ENCODE results near the gene MSLN. TPM values are rescaled to one million over a fixed set of nuclear protein-coding genes. Genes with fewer than 3 reads are reported as not detected.

The MSLN gene
- total RNA-seq, 2 donors from 2014 or later = 0.74 to 7.3 TPM

DNA sequence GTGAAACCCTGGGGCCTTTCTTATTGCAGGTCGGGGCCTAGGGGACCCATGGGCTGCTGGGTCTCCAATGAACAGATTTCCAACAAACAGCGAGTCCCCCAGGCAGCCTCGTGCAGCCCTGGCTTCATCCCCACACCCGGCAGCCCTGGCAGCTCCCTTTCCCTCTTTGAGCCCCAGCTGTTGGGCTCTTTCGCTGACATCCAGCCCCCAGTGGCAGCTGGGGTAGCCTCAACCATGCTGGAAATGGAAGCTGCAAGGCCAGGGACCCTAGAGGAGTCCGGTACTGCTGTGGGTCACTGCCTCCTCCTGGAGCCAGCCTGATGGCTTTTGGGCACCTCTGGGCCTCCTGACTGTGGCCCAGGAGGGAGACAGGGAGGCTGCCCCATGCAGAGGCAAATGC is 21.7 kb downstream of the MSLN start:
- no peaks in the 10 kb centered on the region for H3K36me3 ChIP-seq
- TF ChIP-seq POLR2AphosphoS5 (IDR thresholded peaks at IDR 0.05) (no peak), POLR2A (IDR thresholded peaks at IDR 0.05) (no peak)
- TF ChIP-seq, protein P1, sequence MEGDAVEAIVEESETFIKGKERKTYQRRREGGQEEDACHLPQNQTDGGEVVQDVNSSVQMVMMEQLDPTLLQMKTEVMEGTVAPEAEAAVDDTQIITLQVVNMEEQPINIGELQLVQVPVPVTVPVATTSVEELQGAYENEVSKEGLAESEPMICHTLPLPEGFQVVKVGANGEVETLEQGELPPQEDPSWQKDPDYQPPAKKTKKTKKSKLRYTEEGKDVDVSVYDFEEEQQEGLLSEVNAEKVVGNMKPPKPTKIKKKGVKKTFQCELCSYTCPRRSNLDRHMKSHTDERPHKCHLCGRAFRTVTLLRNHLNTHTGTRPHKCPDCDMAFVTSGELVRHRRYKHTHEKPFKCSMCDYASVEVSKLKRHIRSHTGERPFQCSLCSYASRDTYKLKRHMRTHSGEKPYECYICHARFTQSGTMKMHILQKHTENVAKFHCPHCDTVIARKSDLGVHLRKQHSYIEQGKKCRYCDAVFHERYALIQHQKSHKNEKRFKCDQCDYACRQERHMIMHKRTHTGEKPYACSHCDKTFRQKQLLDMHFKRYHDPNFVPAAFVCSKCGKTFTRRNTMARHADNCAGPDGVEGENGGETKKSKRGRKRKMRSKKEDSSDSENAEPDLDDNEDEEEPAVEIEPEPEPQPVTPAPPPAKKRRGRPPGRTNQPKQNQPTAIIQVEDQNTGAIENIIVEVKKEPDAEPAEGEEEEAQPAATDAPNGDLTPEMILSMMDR (IDR thresholded peaks at IDR 0.05) = no peak
- WGBS = 65% methylated on average over 6 of the region's 6 CpGs
- no peak overlapping the region for H3K4me3 ChIP-seq
- intact Hi-C loops (cut with DNase I) = no loop called here
- peaks cover 15% of the 10 kb centered on the region for H3K27me3 ChIP-seq (replicated peaks; ENCODE audit: insufficient read depth)
- H3K4me1 ChIP-seq (replicated peaks) = peaks cover 4% of the 10 kb centered on the region
- H3K27ac ChIP-seq = no peak overlapping the region
- no peaks in the 10 kb centered on the region for H3K9me3 ChIP-seq
- DNase-seq (ENCODE audit: low spot score) = no peak

DNA sequence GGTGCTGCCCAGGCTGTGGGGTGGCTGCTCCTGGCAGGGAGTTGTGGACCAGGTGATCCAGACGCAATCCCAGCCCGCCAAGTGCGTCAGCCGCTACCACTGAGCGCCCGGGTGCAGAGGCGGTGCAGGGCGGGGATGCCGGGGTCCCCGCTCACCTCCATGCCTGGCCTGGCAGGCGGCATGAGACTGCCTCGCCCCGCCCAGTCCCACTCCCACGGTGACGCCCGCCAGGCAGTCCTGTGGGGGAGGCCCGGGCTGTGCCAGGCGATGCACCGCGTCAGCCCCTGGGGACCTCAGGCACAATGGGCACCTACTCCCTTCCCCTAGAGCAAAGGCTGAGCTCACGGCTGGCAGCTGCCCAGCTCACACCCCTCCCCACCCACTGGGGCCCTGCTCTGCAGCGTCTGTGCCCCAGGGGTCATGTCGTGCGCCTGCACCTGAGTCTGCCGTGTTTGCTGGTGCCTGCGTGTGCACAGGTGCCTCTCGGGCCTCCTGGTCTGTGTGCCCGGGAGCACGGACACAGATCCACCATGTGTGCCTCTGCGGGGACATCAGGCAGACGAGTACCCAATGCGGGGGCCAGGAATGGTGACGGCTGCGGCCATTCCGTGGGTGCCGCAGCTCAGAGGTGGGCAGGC is 22.4 kb downstream of the MSLN start:
- no peak for DNase-seq (ENCODE audit: low spot score)
- H3K27me3 ChIP-seq (replicated peaks; ENCODE audit: insufficient read depth) = peaks cover 15% of the 10 kb centered on the region
- no peak overlapping the region for H3K27ac ChIP-seq
- H3K4me3 ChIP-seq = no peak overlapping the region
- peaks cover 5% of the 10 kb centered on the region for H3K4me1 ChIP-seq (replicated peaks)
- no peaks in the 10 kb centered on the region for H3K36me3 ChIP-seq
- intact Hi-C loops (cut with DNase I) = no loop called here
- no peaks in the 10 kb centered on the region for H3K9me3 ChIP-seq
- no peak for TF ChIP-seq POLR2AphosphoS5 (IDR thresholded peaks at IDR 0.05)
- TF ChIP-seq, protein P1 (IDR thresholded peaks at IDR 0.05) = no peak
- no peak for TF ChIP-seq POLR2A (IDR thresholded peaks at IDR 0.05)
- 44% methylated on average over 23 of the region's 36 CpGs for WGBS

DNA sequence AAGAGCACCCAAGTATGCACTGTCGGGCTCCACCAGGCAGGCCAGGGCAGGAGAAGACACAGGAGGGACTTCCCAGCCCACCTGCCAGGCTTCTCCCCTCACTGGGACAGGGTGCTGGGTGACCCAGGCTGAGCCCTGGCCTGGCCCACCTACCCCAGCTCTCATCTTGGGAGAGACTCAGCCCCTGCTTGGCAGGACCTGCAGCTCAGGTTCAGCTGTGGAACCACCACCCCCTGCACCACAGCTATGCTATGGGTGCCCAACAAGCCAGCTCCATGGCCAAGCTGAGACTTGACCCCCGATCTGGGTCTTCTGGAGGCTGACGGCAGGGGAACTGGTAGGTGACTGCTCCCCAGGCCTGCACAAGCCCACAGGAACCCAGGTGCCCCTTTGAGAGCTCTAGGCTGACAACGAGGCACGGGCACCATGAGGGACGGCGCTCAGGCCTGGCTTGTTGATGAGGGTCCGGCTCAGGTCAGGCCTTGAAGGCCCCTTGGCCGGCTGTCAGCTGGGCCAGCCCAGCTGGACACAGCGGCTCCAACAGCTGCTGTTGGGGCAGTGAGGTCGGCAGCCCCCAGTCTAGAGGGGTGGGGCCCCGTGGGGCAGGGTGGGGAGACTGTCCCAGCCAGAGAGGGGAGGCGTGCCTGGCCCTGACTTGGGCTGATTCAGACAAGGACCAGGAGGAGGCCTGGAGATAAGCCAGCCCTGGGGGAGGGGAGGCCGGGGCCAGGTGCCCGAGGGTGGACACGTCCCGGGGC is 23.0 kb downstream of the MSLN start:
- DNase-seq (ENCODE audit: low spot score) = no peak
- Histone ChIP-seq H3K9me3 (no peaks in the 10 kb centered on the region), H3K27me3 (replicated peaks; ENCODE audit: insufficient read depth) (peaks cover 15% of the 10 kb centered on the region), H3K4me3 (no peak overlapping the region), H3K36me3 (no peaks in the 10 kb centered on the region), H3K4me1 (replicated peaks) (peaks cover 5% of the 10 kb centered on the region), H3K27ac (no peak overlapping the region)
- 28% methylated on average over 14 of the region's 17 CpGs for WGBS
- TF ChIP-seq POLR2AphosphoS5 (IDR thresholded peaks at IDR 0.05) (no peak), POLR2A (IDR thresholded peaks at IDR 0.05) (no peak)
- TF ChIP-seq, protein P1 (IDR thresholded peaks at IDR 0.05) = no peak
- intact Hi-C loops (cut with DNase I) = no loop called here

DNA sequence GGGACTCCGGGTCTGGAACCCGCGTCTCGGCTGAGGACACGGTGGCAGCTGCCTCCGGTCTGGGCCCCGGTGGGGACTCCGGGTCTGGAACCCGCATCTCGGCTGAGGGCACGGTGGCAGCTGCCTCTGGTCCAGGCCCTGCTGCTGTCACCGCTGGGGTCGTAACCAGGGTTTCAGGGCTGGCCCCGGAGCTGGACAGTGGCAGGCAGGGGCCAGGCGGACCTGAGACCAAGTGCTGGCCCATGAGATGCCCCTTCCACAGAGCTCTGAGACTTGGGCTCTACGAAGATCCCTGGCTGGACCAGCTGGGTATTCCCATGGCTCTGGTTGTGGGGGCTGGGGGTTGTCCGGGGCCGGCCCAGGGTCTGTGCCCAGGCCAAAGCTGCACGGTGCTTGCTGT is 23.9 kb downstream of the MSLN start:
- 100% methylated on average over 2 of the region's 19 CpGs for WGBS
- TF ChIP-seq POLR2AphosphoS5 (IDR thresholded peaks at IDR 0.05) = no peak
- TF ChIP-seq, protein P1 (IDR thresholded peaks at IDR 0.05) = no peak
- no peak for TF ChIP-seq POLR2A (IDR thresholded peaks at IDR 0.05)
- H3K4me3 ChIP-seq = no peak overlapping the region
- H3K27me3 ChIP-seq (replicated peaks; ENCODE audit: insufficient read depth) = peaks cover 15% of the 10 kb centered on the region
- peaks cover 5% of the 10 kb centered on the region for H3K4me1 ChIP-seq (replicated peaks)
- no peaks in the 10 kb centered on the region for H3K36me3 ChIP-seq
- H3K27ac ChIP-seq = no peak overlapping the region
- H3K9me3 ChIP-seq = no peaks in the 10 kb centered on the region
- intact Hi-C loops (cut with DNase I) = no loop called here
- DNase-seq (ENCODE audit: low spot score) = no peak
